MCF 10A (cell line): ENCODE data around the gene SOX13. TPM values are rescaled to one million over a fixed set of nuclear protein-coding genes. Genes with fewer than 3 reads are reported as not detected.

Experiments
- BruUV-seq: library from RNA; stranded (reverse); fragments of 400-500 nt; replicated peaks from 2 replicates; lab custom pipeline; 2021; lab: Mats Ljungman, UMichigan
- CTCF ChIA-PET: fragments of 300-600 bp; sonication (Branson Sonifier 250); formaldehyde crosslinking; extraction: SDS; loops from one replicate; lab custom pipeline; 2021; ENCODE audit warnings: antibody characterized with exemption, inconsistent platforms; lab: Yijun Ruan, JAX
- POLR2A ChIA-PET: fragments of 300-600, 350-650 bp; sonication (Branson Sonifier 250); formaldehyde crosslinking; extraction: SDS; loops from one replicate; lab custom pipeline; 2020; ENCODE audit warnings: antibody characterized with exemption, inconsistent platforms; lab: Yijun Ruan, JAX
- DNase-seq: peaks from one replicate; pipeline ENCODE4 v3.0.0-alpha.2; 2018; ENCODE audit not compliant: unreplicated experiment
- H3K27ac Mint-ChIP-seq: one replicate; pipeline ENCODE4 v1.8.0; 2022; ENCODE audit warnings: mild to moderate bottlenecking, low read depth, mixed read lengths; ENCODE audit not compliant: unreplicated experiment
- H3K27me3 Mint-ChIP-seq: one replicate; pipeline ENCODE4 v1.8.0; 2022; ENCODE audit warnings: mixed read lengths; ENCODE audit not compliant: insufficient read depth, unreplicated experiment
- H3K36me3 Mint-ChIP-seq: one replicate; pipeline ENCODE4 v1.8.0; 2022; ENCODE audit warnings: mild to moderate bottlenecking, moderate library complexity, mixed read lengths; ENCODE audit not compliant: insufficient read depth, unreplicated experiment
- H3K4me1 Mint-ChIP-seq: one replicate; pipeline ENCODE4 v1.8.0; 2022; ENCODE audit warnings: mixed read lengths; ENCODE audit not compliant: insufficient read depth, unreplicated experiment
- H3K4me3 Mint-ChIP-seq: one replicate; pipeline ENCODE4 v1.8.0; 2022; ENCODE audit warnings: mild to moderate bottlenecking, moderate library complexity, mixed read lengths; ENCODE audit not compliant: unreplicated experiment
- H3K9me3 Mint-ChIP-seq: one replicate; pipeline ENCODE4 v1.8.0; 2022; ENCODE audit warnings: mixed read lengths; ENCODE audit not compliant: unreplicated experiment
- CTCF ChIP-seq: fragments of 200-600 bp; IDR thresholded peaks from one replicate; pipeline ENCODE4 v1.8.0; 2022; ENCODE audit warnings: antibody characterized with exemption, mild to moderate bottlenecking; ENCODE audit not compliant: unreplicated experiment
- intact Hi-C: fragments of 100-400 bp; cut with micrococcal nuclease; formaldehyde crosslinking; loops from 2 replicates; pipeline ENCODE4 v1.14.1; 2022
- total RNA-seq: library from RNA; stranded (reverse); gene quantifications from 2 replicates; pipeline ENCODE4 v1.2.3, GENCODE V29; 2022

Gene SOX13
- total RNA-seq, 1 experiment from 2014 or later, result 32.8 TPM

GRCh38 chr1:204051258-204051657 lies 21.7 kb upstream of the SOX13 start:
- BruUV-seq, result no TSS peak
- ChIA-PET POLR2A (interaction anchor here (0.5 kb wide), 1 partner anchor 150 kb away, joined by 3 read pairs; no protein-coding TSS in a partner anchor), CTCF (interaction anchor here (0.5 to 1.0 kb wide), 4 partner anchors 9 to 1392 kb away, joined by 3 to 4 read pairs (median 4); partner anchors contain the start of gene MDM4)
- intact Hi-C loops, result no loop called here
- Mint-ChIP-seq H3K4me3 (no peak overlapping the region), H3K36me3 (no peaks in the 10 kb centered on the region), H3K9me3 (no peaks in the 10 kb centered on the region), H3K27ac (no peak overlapping the region), H3K27me3 (no peaks in the 10 kb centered on the region), H3K4me1 (no peaks in the 10 kb centered on the region)
- no peak for TF ChIP-seq CTCF
- no peak for DNase-seq

GRCh38 chr1:204051718-204052117 lies 21.2 kb upstream of the SOX13 start:
- TF ChIP-seq CTCF, result no peak
- DNase-seq, result no peak
- CTCF ChIA-PET, result interaction anchor here (0.5 to 1.0 kb wide), 4 partner anchors 9 to 1392 kb away, joined by 3 to 4 read pairs (median 4); partner anchors contain the start of gene MDM4
- Mint-ChIP-seq H3K9me3 (no peaks in the 10 kb centered on the region), H3K27me3 (no peaks in the 10 kb centered on the region), H3K36me3 (no peaks in the 10 kb centered on the region), H3K4me1 (no peaks in the 10 kb centered on the region), H3K4me3 (no peak overlapping the region), H3K27ac (no peak overlapping the region)
- POLR2A ChIA-PET, result interaction anchor here (0.5 kb wide), 1 partner anchor 150 kb away, joined by 3 read pairs; no protein-coding TSS in a partner anchor
- intact Hi-C loops, result no loop called here
- BruUV-seq, result no TSS peak

GRCh38 chr1:204053893-204054292 lies 19.0 kb upstream of the SOX13 start:
- no peak for TF ChIP-seq CTCF
- no peaks in the 10 kb centered on the region for H3K9me3 Mint-ChIP-seq
- peaks cover 19% of the 10 kb centered on the region for H3K4me1 Mint-ChIP-seq
- POLR2A ChIA-PET, result no interaction called here
- H3K4me3 Mint-ChIP-seq, result no peak overlapping the region
- H3K27ac Mint-ChIP-seq, result no peak overlapping the region
- DNase-seq, result no peak
- no peaks in the 10 kb centered on the region for H3K27me3 Mint-ChIP-seq
- intact Hi-C loops, result no loop called here
- no peaks in the 10 kb centered on the region for H3K36me3 Mint-ChIP-seq
- CTCF ChIA-PET, result interaction anchor here (0.6 kb wide), 1 partner anchor 53 kb away, joined by 3 read pairs; no protein-coding TSS in a partner anchor
- BruUV-seq, result no TSS peak

GRCh38 chr1:204059970-204060369 lies 12.9 kb upstream of the SOX13 start:
- ChIA-PET POLR2A (interaction anchor here (1.0 to 5.1 kb wide), 2 partner anchors 14 to 138 kb away, joined by 3 to 36 read pairs; partner anchors contain the start of gene SOX13), CTCF (interaction anchor here (0.9 to 4.2 kb wide), 4 partner anchors 13 to 188 kb away, joined by 5 to 28 read pairs (median 10); partner anchors contain the start of gene SOX13)
- no peak for DNase-seq
- Mint-ChIP-seq H3K9me3 (no peaks in the 10 kb centered on the region), H3K27me3 (no peaks in the 10 kb centered on the region), H3K36me3 (no peaks in the 10 kb centered on the region), H3K4me3 (no peak overlapping the region), H3K4me1 (peaks cover 21% of the 10 kb centered on the region), H3K27ac (no peak overlapping the region)
- TF ChIP-seq CTCF, result no peak
- BruUV-seq, result no TSS peak
- intact Hi-C loops, result loop anchor here (5.0 kb wide), 1 partner anchor 67 kb away; no protein-coding TSS in a partner anchor
